Right kidney (tissue), 1 donor: Measurements from ENCODE around the gene SUGCT.

Source experiments
- DNase-seq: peaks from one replicate; pipeline ENCODE4 v3.0.0-alpha.2; 2016

SUGCT gene

DNA sequence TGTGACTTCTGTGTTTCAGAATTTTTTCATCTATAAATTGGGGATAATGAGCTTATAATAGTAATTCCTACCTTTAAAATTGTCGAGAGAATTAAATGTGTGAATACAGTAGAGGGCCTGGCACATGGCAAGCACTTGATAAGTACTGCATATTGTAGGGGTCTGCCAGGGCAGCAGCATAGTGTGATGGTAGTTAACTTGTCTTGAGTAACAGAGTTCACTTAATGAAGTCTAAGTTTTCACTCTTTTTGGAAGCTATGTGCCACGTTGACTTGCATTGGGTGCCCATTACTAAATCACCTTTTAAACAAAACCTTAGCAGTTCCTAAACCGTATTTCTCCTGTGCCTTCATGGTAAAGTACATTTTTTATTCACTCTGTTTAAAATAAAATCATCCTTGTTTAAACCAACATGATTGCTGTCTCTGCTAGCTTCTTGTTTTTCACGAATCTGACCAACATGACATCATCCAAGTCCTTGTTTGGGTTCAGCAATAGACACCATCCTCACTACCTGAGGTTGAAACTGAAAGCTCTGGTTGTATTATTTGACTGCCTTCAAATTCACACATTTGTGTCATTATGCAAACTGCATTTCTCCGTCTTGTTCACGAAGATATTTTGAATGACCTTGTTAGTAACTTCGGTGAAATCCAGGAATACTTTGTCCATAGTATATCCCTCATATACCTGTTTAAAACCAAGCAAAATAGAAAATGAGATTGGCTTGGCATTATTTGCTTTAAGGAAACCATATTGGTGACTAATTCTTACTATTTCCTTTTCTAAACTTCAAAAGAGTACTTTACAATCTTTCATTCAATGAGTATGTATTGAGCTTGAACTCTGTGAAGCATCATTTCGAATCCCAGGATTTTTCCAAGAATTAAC lies 340.2 kb downstream of the SUGCT start:
- no peak for DNase-seq

- no peak for DNase-seq
These were observed 340.8 kb downstream of the SUGCT start for GRCh38 chr7:40475681-40475982.

- DNase-seq = no peak
These were observed 342.3 kb downstream of the SUGCT start for GRCh38 chr7:40477094-40477493.

- peak; percentile 18 for DNase-seq
These were observed 348.0 kb downstream of the SUGCT start for GRCh38 chr7:40482845-40483244.

DNA sequence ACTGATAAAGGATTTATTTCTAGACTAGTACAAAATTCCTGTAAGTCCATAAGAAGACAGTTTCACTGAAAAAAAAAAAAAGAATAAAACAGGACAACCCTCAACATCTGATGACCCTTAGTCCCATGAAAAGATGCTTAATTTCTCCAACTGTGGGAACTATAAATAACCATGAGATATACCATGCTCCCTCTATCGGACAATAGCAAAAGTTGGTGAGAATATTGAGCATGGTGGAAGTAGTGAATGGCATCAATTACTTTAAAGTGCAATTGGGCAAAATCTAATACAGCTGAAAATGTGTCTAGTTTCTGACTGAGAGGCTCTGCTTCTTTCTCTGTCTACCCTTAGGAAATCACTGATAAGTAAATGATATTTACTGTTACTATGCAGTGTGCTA lies 348.8 kb downstream of the SUGCT start:
- DNase-seq = no peak

- DNase-seq = no peak
These were observed 355.2 kb downstream of the SUGCT start for GRCh38 chr7:40489844-40490602.

GRCh38 chr7:40490603-40490924 lies 355.8 kb downstream of the SUGCT start:
- no peak for DNase-seq

GRCh38 chr7:40492946-40493345 lies 358.1 kb downstream of the SUGCT start:
- no peak for DNase-seq

DNA sequence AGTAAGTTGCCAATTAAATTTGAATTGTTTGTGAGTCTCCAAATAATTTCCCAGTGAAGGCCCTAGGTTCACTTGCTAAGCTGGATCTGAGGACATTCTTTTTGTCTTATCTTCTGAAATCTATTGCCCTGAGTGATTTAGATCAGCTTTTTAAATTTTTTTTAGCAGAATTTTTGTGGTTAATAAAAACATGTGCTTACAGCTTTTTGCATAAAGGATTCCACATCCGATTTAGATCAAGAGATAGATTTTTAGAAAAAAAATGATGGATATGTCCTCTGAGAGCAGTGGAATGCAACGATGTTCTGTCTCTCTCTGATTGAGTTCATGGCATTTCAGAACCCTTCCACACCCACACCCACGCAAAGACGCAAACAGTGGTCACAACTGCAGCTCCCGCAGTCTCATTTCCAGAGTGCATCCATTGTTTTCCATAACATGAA lies 358.8 kb downstream of the SUGCT start:
- DNase-seq = no peak

DNA sequence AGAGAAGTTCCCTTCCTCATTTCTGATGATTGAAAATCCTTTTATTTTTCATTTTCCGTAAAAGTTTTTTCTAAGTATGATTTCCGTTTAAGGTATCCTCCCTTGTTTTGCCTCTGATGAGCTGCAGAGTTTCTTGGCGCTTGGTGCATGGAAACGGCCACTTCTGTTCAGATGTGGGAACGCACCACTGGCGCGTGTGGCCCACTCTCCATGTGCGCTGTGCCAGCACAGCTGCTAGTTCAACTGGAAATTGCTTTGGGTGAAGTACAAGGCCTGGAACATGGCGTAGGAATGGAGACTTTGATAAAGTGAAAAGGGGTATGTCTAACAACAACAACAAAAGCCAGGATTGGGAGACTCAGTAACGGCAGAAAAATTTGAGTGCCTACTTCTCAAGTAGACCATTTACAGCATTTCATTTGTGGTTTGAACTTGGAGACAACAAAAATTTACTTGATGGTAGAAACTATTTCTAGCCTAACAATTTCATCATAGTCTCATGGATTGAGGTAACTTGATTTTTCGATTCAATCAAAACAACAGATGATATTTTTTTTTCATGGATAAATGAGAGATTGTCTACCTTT lies 364.2 kb downstream of the SUGCT start:
- DNase-seq = no peak

- no peak for DNase-seq
These were observed 364.9 kb downstream of the SUGCT start for GRCh38 chr7:40499718-40500117.

GRCh38 chr7:40500219-40500618 lies 365.4 kb downstream of the SUGCT start:
- no peak for DNase-seq

DNA sequence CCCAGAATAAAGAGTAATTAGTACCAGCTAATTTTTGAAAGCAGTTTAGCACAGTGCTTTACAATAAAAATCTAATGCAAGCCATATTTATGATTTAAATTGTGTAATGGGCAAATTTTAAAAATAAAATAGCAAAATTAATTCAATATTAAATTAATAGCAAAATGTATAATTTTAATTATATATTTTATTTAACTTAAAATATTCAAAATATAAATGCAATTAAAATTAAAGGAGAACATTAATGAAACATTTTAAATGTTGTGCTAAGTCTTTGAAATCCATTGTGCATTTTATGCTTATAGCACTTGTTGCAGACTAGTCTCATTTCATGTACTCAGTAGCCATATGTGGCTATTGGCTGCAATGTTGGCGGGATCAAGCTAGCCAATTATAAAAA lies 367.6 kb downstream of the SUGCT start:
- no peak for DNase-seq

DNA sequence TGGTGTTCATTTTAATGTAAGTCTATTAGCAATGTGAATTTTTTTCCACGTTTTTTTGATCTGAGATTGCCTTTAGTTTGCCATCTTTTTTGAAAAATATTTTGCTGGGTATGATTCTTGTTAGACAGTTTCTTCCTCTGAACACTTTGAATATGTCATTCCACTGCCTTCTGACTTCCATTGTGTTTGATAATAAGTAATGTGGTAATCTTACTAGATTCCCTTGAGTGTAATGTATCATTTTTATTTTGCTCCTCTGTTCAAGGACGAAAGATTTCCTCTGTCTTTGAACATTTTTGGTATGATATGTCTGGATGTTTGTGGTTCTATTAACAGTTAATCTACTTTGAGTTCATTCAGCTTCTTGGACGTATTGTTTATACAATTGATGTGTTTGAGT lies 371.4 kb downstream of the SUGCT start:
- DNase-seq = no peak

- no peak for DNase-seq
These were observed 372.4 kb downstream of the SUGCT start for GRCh38 chr7:40507166-40507565.

DNA sequence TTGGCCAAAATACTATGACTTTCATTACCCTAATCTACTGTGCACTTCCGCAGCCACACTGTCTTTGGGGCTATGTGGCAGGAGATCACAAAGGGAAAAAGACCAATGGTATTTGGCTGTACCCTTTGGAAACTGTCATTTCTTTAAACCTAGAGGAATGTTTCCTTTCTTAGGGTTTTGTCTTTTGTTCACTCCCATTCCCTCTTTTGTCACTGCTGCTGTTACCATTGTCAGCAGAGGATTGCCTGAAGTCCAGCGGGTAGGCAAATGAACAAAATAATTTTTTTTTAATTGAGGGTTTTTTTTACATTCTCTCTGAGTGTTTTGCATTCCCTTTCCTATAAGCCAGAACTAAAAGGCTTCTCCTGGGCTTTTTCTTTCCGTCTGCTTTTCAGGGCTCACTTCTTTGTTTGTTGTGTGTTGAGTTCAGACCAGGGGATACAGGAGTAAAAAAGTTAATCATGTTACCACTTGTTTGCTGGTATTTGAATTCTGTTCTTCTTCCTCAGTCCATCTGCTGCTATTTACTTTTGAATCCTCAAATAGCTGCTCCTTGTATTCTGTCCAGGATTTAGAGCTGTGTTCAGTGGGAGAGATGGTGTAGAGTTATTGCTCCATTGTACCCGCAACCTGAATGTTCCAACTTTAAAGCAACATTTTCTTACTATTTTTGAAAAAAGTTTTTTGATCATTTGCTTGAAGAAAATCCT lies 374.6 kb downstream of the SUGCT start:
- DNase-seq = no peak

DNA sequence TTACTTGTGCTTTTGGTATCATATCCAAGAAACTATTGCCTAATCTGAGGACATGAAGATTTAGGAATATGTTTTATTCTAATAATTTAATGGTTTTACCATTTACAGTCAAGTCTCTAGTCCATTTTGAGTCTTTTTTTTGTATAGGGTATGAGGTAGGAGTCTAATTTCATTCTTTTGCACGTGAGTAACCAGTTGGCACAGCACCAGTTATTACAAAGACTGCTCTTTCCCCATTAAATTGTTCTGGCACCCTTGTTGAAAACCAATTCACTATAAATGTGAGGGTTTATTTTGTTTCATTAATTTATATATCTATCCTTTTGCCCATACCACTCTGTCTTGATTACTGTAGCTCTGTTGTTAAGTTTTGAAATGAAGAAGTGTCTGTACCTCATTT lies 381.6 kb downstream of the SUGCT start:
- DNase-seq = no peak

DNA sequence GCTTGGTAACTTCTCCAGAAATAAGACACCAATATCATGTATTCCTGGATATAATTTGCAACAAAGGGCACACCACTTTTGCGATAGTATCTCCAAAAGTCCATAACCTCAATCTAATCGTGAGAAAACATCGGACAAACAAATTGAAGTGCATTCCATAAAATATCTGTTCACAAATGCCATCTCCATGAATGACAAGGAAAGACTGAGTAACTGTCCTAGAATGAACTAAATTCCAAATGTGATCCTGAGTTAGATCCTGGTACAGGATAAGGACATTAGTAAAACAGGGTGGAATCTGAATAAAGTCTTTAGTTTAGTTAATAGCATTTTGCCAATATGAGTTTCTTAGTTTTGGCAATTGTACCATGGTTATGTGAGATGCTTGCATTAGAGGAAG lies 384.2 kb downstream of the SUGCT start:
- DNase-seq = no peak

DNA sequence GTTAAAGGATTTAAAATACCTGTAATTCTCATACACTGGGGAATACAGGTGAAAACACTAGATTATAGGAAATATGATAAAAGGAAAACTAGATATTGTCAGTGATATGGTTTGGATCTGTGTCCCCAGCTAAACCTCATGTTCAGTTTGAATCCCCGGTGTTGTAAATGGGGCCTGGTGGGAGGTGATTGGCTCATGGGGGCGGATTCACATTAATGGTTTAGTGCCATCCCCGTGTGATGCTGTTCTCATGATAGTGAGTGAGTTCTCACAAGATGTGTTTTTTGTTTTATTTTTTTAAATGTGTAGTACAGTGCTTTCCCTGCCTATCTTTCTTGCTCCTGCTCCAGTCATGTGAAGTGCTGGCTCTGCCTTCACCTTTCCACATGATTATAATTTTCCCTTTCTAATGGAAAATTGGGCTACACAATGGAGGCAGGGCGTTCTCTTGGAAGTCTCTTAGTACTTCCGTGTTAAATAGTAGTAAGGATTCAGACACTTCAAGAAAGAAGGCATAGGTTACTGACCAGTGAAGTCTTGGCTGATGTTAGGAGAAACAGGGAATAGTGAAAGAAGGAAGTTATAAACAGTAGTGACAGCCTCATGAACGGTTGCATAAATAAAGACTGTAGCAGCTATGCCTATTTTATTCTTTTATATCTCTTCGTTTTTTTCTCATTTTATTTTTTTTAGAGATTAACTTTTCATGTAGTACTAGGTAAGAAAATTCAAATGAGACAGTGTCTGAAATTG lies 386.4 kb downstream of the SUGCT start:
- DNase-seq = no peak

GRCh38 chr7:40525764-40526163 lies 391.0 kb downstream of the SUGCT start:
- DNase-seq = no peak

- DNase-seq = no peak
These were observed 392.3 kb downstream of the SUGCT start for GRCh38 chr7:40526951-40527715.
